MM.1S (cell line): ENCODE results near the gene HOXC13.

ENCODE experiments used
- CTCF ChIP-seq: fragments of 300-600 bp; sonication (generic); IDR thresholded peaks from 2 replicates; pipeline ENCODE4 v1.5.1; 2016; ENCODE audit warnings: antibody characterized with exemption, low read length, mixed read lengths
- EZH2 ChIP-seq: fragments of 300-600 bp; sonication (generic); optimal IDR thresholded peaks from 2 replicates; pipeline ENCODE3; 2017; ENCODE audit warnings: low read depth, mild to moderate bottlenecking, antibody characterized with exemption, low read length, mixed read lengths
- EZH2phosphoT487 ChIP-seq: fragments of 300-600 bp; sonication (generic); IDR thresholded peaks from 2 replicates; pipeline ENCODE4 v1.6.1; 2018; ENCODE audit warnings: antibody characterized with exemption, low read length

DNA sequence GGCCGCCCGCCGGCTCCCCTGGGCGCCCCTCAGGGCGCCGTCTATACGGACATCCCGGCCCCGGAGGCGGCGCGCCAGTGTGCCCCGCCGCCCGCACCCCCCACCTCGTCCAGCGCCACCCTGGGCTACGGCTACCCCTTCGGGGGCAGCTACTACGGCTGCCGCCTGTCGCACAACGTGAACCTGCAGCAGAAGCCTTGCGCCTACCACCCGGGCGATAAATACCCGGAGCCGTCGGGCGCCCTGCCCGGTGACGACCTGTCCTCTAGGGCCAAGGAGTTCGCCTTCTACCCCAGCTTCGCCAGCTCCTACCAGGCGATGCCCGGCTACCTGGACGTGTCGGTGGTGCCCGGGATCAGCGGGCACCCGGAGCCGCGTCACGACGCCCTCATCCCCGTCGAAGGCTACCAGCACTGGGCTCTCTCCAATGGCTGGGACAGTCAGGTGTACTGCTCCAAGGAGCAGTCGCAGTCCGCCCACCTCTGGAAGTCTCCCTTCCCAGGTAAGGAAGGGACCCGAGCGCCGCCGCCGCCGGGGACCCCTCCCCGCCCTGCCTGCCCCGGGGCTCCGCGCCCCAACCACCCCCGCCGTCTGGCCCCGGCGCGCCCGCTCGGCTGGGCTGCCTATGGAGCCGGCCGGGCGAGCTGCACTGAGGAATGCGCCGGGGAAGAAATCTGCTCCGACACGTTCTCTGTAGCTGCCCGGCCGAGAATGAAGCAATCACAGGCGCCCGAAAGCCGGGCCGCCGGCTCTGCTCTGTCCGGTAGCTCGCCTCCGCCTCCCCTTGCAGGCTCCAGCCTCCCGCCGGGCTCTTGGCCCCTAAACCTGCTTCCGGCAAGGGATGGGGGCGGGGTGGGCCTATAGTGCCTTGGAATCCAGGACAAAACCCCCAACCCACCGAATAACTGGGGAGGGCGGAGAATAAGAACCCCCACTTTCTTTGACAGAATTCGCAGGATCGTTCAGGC lies 794 bp downstream of the HOXC13 start:
- TF ChIP-seq CTCF: no peak
- no peak for TF ChIP-seq EZH2
- no peak for TF ChIP-seq EZH2phosphoT487
